Astrocyte (in vitro differentiated cells and primary cell): Measurements from ENCODE around the gene DISP3. TPM values are rescaled to one million over a fixed set of nuclear protein-coding genes. Genes with fewer than 3 reads are reported as not detected.

Experiments
- DNase-seq: peaks from one replicate; pipeline ENCODE4 v3.0.0-alpha.2; 2010; ENCODE audit warnings: low read depth
- FAIRE-seq: peaks from 2 replicates; lab custom pipeline; 2011; peaks lifted over from hg19 to GRCh38; lab: Jason Lieb, UNC
- H2AFZ ChIP-seq: 2 replicates; pipeline ENCODE4 v1.6.0; 2012; ENCODE audit warnings: low read depth, low read length, inconsistent platforms
- H3K27ac ChIP-seq: 2 replicates; pipeline ENCODE4 v1.5.1; 2011; ENCODE audit warnings: low read depth, low read length, inconsistent platforms
- H3K27me3 ChIP-seq: 2 replicates; pipeline ENCODE4 v1.6.0; 2011; ENCODE audit warnings: low read length, inconsistent platforms; ENCODE audit not compliant: insufficient read depth
- H3K36me3 ChIP-seq: 2 replicates; pipeline ENCODE4 v1.5.1; 2011; ENCODE audit warnings: low read length, inconsistent platforms; ENCODE audit not compliant: insufficient read depth
- H3K4me1 ChIP-seq: 2 replicates; pipeline ENCODE4 v1.5.1; 2011; ENCODE audit warnings: low read length, inconsistent platforms; ENCODE audit not compliant: insufficient read depth
- H3K4me2 ChIP-seq: 2 replicates; pipeline ENCODE4 v1.6.0; 2012; ENCODE audit warnings: low read length, inconsistent platforms
- H3K4me3 ChIP-seq: 2 replicates; pipeline ENCODE4 v1.5.1; 2011; ENCODE audit warnings: low read depth, mild to moderate bottlenecking, low read length, inconsistent platforms; ENCODE audit not compliant: insufficient read depth
- H3K79me2 ChIP-seq: 2 replicates; pipeline ENCODE4 v1.6.0; 2012; ENCODE audit warnings: mild to moderate bottlenecking, low read length, inconsistent platforms; ENCODE audit not compliant: insufficient read depth
- H3K9ac ChIP-seq: 2 replicates; pipeline ENCODE4 v1.6.0; 2012; ENCODE audit warnings: mild to moderate bottlenecking, low read length, inconsistent platforms
- H3K9me3 ChIP-seq: 2 replicates; pipeline ENCODE4 v1.5.1; 2012; ENCODE audit warnings: low read depth, mild to moderate bottlenecking, low read length, inconsistent platforms; ENCODE audit not compliant: insufficient read depth
- H4K20me1 ChIP-seq: 2 replicates; pipeline ENCODE4 v1.6.0; 2012; ENCODE audit warnings: low read length, inconsistent platforms; ENCODE audit not compliant: insufficient read depth
- H3K27ac Mint-ChIP-seq: one replicate; pipeline ENCODE4 v1.8.0; 2021; ENCODE audit warnings: mild to moderate bottlenecking, mixed read lengths; ENCODE audit not compliant: unreplicated experiment
- H3K27me3 Mint-ChIP-seq: one replicate; pipeline ENCODE4 v1.8.0; 2021; ENCODE audit warnings: low read depth, mixed read lengths; ENCODE audit not compliant: unreplicated experiment
- H3K36me3 Mint-ChIP-seq: one replicate; pipeline ENCODE4 v1.8.0; 2021; ENCODE audit warnings: low read depth, mixed read lengths; ENCODE audit not compliant: unreplicated experiment
- H3K4me1 Mint-ChIP-seq: one replicate; pipeline ENCODE4 v1.8.0; 2021; ENCODE audit warnings: low read depth, mixed read lengths; ENCODE audit not compliant: unreplicated experiment
- H3K4me3 Mint-ChIP-seq: one replicate; pipeline ENCODE4 v1.8.0; 2021; ENCODE audit warnings: mild to moderate bottlenecking, moderate library complexity, mixed read lengths; ENCODE audit not compliant: unreplicated experiment
- H3K9me3 Mint-ChIP-seq: one replicate; pipeline ENCODE4 v1.8.0; 2021; ENCODE audit warnings: mild to moderate bottlenecking, mixed read lengths; ENCODE audit not compliant: unreplicated experiment
- CTCF ChIP-seq: IDR thresholded peaks from 2 replicates; pipeline ENCODE4 v1.5.1; 2011; ENCODE audit warnings: low read depth, mild to moderate bottlenecking, inconsistent platforms, low read length, moderate library complexity; ENCODE audit not compliant: insufficient read depth
- EZH2 ChIP-seq: IDR thresholded peaks from 2 replicates; pipeline ENCODE4 v1.6.1; 2012; ENCODE audit warnings: mild to moderate bottlenecking, low read length, inconsistent platforms; ENCODE audit not compliant: insufficient read depth
- total RNA-seq: library from RNA; stranded (reverse); gene quantifications from 2 replicates; pipeline ENCODE4 v1.2.1, GENCODE V29; 2021

The DISP3 gene
- total RNA-seq, 1 donor from 2014 or later = 0.32 TPM

DNA sequence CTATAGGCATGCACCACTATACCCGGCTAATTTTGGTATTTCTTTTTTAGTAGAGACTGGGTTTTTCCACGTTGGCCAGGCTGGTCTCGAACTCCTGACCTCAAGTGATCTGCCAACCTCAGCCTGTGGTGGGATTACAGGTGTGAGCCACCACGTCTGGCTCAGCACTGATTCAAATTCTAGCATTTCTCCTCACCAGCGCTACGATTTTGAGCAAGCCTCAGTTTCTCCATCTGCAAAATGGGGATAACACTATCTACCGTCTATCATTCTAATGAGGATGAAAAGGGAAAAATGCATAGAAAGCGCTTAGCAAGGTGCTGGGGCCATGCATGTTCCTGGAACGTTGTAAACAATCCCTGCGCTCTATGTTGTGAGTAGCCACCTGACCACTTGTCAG, 49.0 kb upstream of the DISP3 start:
- Histone ChIP-seq H3K27ac (no peak overlapping the region), H3K9me3 (no peaks in the 10 kb centered on the region), H3K9ac (no peak overlapping the region), H3K79me2 (no peaks in the 10 kb centered on the region), H3K4me2 (no peak overlapping the region), H4K20me1 (no peaks in the 10 kb centered on the region), H3K36me3 (no peaks in the 10 kb centered on the region), H3K4me1 (no peaks in the 10 kb centered on the region), H3K27me3 (no peaks in the 10 kb centered on the region), H2AFZ (no peak overlapping the region), H3K4me3 (no peak overlapping the region)
- H3K27ac Mint-ChIP-seq = no peak overlapping the region
- no peaks in the 10 kb centered on the region for H3K4me1 Mint-ChIP-seq
- H3K27me3 Mint-ChIP-seq = peaks cover 48% of the 10 kb centered on the region
- FAIRE-seq = no peak
- H3K9me3 Mint-ChIP-seq = no peaks in the 10 kb centered on the region
- TF ChIP-seq EZH2 (no peak), CTCF (no peak)
- DNase-seq = no peak
- H3K36me3 Mint-ChIP-seq = no peaks in the 10 kb centered on the region
- no peak overlapping the region for H3K4me3 Mint-ChIP-seq

- no peaks in the 10 kb centered on the region for H4K20me1 ChIP-seq
- H3K9ac ChIP-seq = no peak overlapping the region
- no peak for DNase-seq
- no peaks in the 10 kb centered on the region for H3K9me3 ChIP-seq
- H3K27ac ChIP-seq = no peak overlapping the region
- H3K27ac Mint-ChIP-seq = no peak overlapping the region
- H3K4me1 Mint-ChIP-seq = no peaks in the 10 kb centered on the region
- H3K4me2 ChIP-seq = no peak overlapping the region
- H3K4me3 Mint-ChIP-seq = no peak overlapping the region
- no peaks in the 10 kb centered on the region for H3K79me2 ChIP-seq
- TF ChIP-seq CTCF (no peak), EZH2 (no peak)
- H3K4me1 ChIP-seq = no peaks in the 10 kb centered on the region
- no peaks in the 10 kb centered on the region for H3K36me3 Mint-ChIP-seq
- H3K9me3 Mint-ChIP-seq = no peaks in the 10 kb centered on the region
- H3K27me3 Mint-ChIP-seq = peaks cover 56% of the 10 kb centered on the region
- no peak overlapping the region for H2AFZ ChIP-seq
- no peak for FAIRE-seq
- H3K36me3 ChIP-seq = no peaks in the 10 kb centered on the region
- no peak overlapping the region for H3K4me3 ChIP-seq
- no peaks in the 10 kb centered on the region for H3K27me3 ChIP-seq
Measured at GRCh38 chr1:11431941-11432507, 46.9 kb upstream of the DISP3 start.

GRCh38 chr1:11432526-11432925, 46.4 kb upstream of the DISP3 start:
- H3K27me3 Mint-ChIP-seq = peaks cover 57% of the 10 kb centered on the region
- H3K36me3 Mint-ChIP-seq = no peaks in the 10 kb centered on the region
- Histone ChIP-seq H3K79me2 (no peaks in the 10 kb centered on the region), H3K4me2 (no peak overlapping the region), H3K9me3 (no peaks in the 10 kb centered on the region), H3K36me3 (no peaks in the 10 kb centered on the region), H2AFZ (no peak overlapping the region), H3K9ac (no peak overlapping the region), H3K27ac (no peak overlapping the region), H3K4me1 (no peaks in the 10 kb centered on the region), H3K4me3 (no peak overlapping the region), H4K20me1 (no peaks in the 10 kb centered on the region), H3K27me3 (no peaks in the 10 kb centered on the region)
- H3K27ac Mint-ChIP-seq = no peak overlapping the region
- peaks cover 2% of the 10 kb centered on the region for H3K9me3 Mint-ChIP-seq
- no peak overlapping the region for H3K4me3 Mint-ChIP-seq
- FAIRE-seq (no peak), DNase-seq (no peak)
- H3K4me1 Mint-ChIP-seq = no peaks in the 10 kb centered on the region
- TF ChIP-seq EZH2 = no peak
